GM12874 (cell line): ENCODE measurements around the gene MCC.

Source experiments
- CTCF ChIP-seq: IDR thresholded peaks from 2 replicates; pipeline ENCODE4 v1.5.1; 2011; ENCODE audit warnings: low read depth, mild to moderate bottlenecking, control low read depth, low read length, moderate library complexity; ENCODE audit not compliant: insufficient read depth

MCC gene

DNA sequence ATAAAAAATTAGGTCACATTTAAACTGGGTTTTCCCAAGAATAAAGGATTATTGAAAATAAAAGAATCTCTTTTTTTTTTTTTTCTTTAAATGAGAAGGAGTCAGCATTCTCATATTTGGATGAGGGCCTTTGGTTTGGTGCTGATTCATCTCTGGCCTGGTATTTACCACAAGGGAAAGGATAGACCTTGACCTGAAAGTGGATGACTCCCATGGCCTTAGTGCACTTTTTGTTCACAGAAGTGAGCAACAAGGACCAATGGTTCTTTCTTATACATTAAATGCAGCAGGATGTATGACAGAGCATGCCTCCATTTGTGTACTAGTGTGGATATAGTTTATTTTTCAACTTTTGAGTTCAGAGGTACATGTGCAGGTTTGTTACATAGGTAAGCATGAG lies 32.2 kb upstream of the MCC start:
- TF ChIP-seq CTCF: no peak

- no peak for TF ChIP-seq CTCF
Measured at GRCh38 chr5:113519412-113519811, 31.2 kb upstream of the MCC start.

GRCh38 chr5:113518884-113519283 lies 30.6 kb upstream of the MCC start:
- TF ChIP-seq CTCF: no peak

DNA sequence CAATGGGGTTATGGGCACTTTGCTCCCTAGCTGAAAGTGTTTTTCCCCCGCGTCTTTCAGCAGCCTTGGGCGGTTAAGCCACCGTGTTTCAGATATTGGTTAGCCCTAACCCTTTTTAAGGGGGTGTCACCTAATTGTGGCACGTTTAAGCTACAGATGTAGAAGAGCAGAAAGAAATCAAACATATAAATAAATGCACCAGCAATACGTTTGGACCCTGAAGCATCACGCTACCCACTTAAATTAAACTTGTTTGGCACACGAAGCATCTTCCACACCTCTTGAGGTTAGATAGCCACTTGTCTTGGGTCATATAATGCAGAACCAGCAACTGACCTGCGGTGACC lies 26.0 kb upstream of the MCC start:
- no peak for TF ChIP-seq CTCF

GRCh38 chr5:113513384-113514288 lies 25.4 kb upstream of the MCC start, which contains the start of gene YTHDC2:
Gene YTHDC2 (plus strand): TSS chr5:113513694. CDS start chr5:113513896, 202 bp downstream.
- TF ChIP-seq CTCF: no peak

- TF ChIP-seq CTCF: no peak
Measured at GRCh38 chr5:113512341-113512740, 24.1 kb upstream of the MCC start.

- no peak for TF ChIP-seq CTCF
Measured at GRCh38 chr5:113510836-113511451, 22.7 kb upstream of the MCC start.
